Posterior cingulate gyrus (tissue), 11 donors: ENCODE results near the gene ABCB9.

Experiments used
- DNase-seq, 10 donors: peaks; one replicate each; pipeline versions ENCODE4 v3.0.0 to v3.0.0-alpha.2; 2020 to 2021; ENCODE audit warnings: mixed read lengths in 3 of 10
- intact Hi-C: fragments of 100-400 bp; cut with DNase I; formaldehyde crosslinking; loops from one replicate; pipeline ENCODE4 v1.15.1; 2023

Gene ABCB9

GRCh38 chr12:122995503-122996187 lies 29.4 kb upstream of the ABCB9 start:
- intact Hi-C loops = no loop called here
- DNase-seq = peak in 3 of 10 donors; percentile 73 to 81 (median 77)

- DNase-seq = peak in 2 of 10 donors; percentile 65
- intact Hi-C loops = no loop called here
Measured at GRCh38 chr12:122994781-122995502, 28.7 kb upstream of the ABCB9 start.

GRCh38 chr12:122994140-122994675 lies 27.9 kb upstream of the ABCB9 start:
- intact Hi-C loops = no loop called here
- peak in 3 of 10 donors; percentile 53 to 75 (median 62) for DNase-seq

- intact Hi-C loops = no loop called here
- DNase-seq = peak in 3 of 10 donors; percentile 44 to 82 (median 70)
Measured at GRCh38 chr12:122992386-122992785, 26.1 kb upstream of the ABCB9 start.

GRCh38 chr12:122991623-122992275 lies 25.5 kb upstream of the ABCB9 start:
- intact Hi-C loops = no loop called here
- peak in 3 of 10 donors; percentile 37 to 74 (median 66) for DNase-seq

GRCh38 chr12:122990961-122991622 lies 24.8 kb upstream of the ABCB9 start:
- intact Hi-C loops = no loop called here

GRCh38 chr12:122990561-122990960 lies 24.3 kb upstream of the ABCB9 start:
- intact Hi-C loops = no loop called here
- DNase-seq = peak in 1 of 10 donors; percentile 76

More at GRCh38 chr12:122990961-122991622, 24.8 kb upstream of the ABCB9 start:
- DNase-seq = peak in 3 of 10 donors; percentile 42 to 83 (median 75)

- intact Hi-C loops = no loop called here
- peak in 1 of 10 donors; percentile 61 for DNase-seq
Measured at GRCh38 chr12:122989874-122990419, 23.7 kb upstream of the ABCB9 start.

- DNase-seq = no peak
- intact Hi-C loops = no loop called here
Measured at GRCh38 chr12:122989225-122989839, 23.1 kb upstream of the ABCB9 start.

GRCh38 chr12:122988612-122989212 lies 22.4 kb upstream of the ABCB9 start:
- DNase-seq = peak in 1 of 10 donors; percentile 55
- intact Hi-C loops = no loop called here

- intact Hi-C loops = no loop called here
- no peak for DNase-seq
Measured at GRCh38 chr12:122988036-122988435, 21.8 kb upstream of the ABCB9 start.

GRCh38 chr12:122987086-122987951 lies 21.1 kb upstream of the ABCB9 start:
- intact Hi-C loops = no loop called here
- DNase-seq = no peak

- no peak for DNase-seq
- intact Hi-C loops = no loop called here
Measured at GRCh38 chr12:122986258-122986871, 20.1 kb upstream of the ABCB9 start.

- DNase-seq = no peak
- intact Hi-C loops = no loop called here
Measured at GRCh38 chr12:122985338-122986257, 19.3 kb upstream of the ABCB9 start.

GRCh38 chr12:122984612-122985337 lies 18.5 kb upstream of the ABCB9 start:
- DNase-seq = peak in 2 of 10 donors; percentile 34 to 80
- intact Hi-C loops = loop anchor here (5.0 kb wide), 2 partner anchors 168 to 248 kb away; partner anchors contain the start of genes MPHOSPH9, MTRFR and PITPNM2
